Epithelial cell of esophagus (primary cell): ENCODE results near the gene APPBP2.

Experiments
- DNase-seq: peaks from one replicate; pipeline ENCODE4 v3.0.0; 2010; ENCODE audit warnings: low read depth
- H3K4me3 ChIP-seq: 2 replicates; pipeline ENCODE4 v1.5.1; 2011; ENCODE audit warnings: mild to moderate bottlenecking, low read length, control low read depth
- CTCF ChIP-seq: IDR thresholded peaks from 2 replicates; pipeline ENCODE4 v1.5.1; 2011; ENCODE audit warnings: low read depth, mild to moderate bottlenecking, low read length, control low read depth, inconsistent platforms; ENCODE audit not compliant: insufficient read depth; ENCODE audit errors: missing control alignments

APPBP2 gene

GRCh38 chr17:60534613-60535157, 8.6 kb upstream of the APPBP2 start:
- H3K4me3 ChIP-seq = no peak overlapping the region
- no peak for TF ChIP-seq CTCF
- no peak for DNase-seq

GRCh38 chr17:60534010-60534555, 8.0 kb upstream of the APPBP2 start:
- no peak for DNase-seq
- TF ChIP-seq CTCF = no peak
- H3K4me3 ChIP-seq = no peak overlapping the region

- no peak for TF ChIP-seq CTCF
- peak; percentile 64 for DNase-seq
Observed at GRCh38 chr17:60529806-60530205, 3.8 kb upstream of the APPBP2 start.

GRCh38 chr17:60528828-60529227, 2.8 kb upstream of the APPBP2 start:
- no peak for DNase-seq
- TF ChIP-seq CTCF = no peak
- no peak overlapping the region for H3K4me3 ChIP-seq

More at GRCh38 chr17:60529806-60530205, 3.8 kb upstream of the APPBP2 start:
- H3K4me3 ChIP-seq = no peak overlapping the region

GRCh38 chr17:60527701-60528100, 1.7 kb upstream of the APPBP2 start:
- DNase-seq = no peak
- no peak overlapping the region for H3K4me3 ChIP-seq
- TF ChIP-seq CTCF = no peak

GRCh38 chr17:60526726-60527125, 684 bp upstream of the APPBP2 start:
- peak overlapping the region; percentile 96 for H3K4me3 ChIP-seq
- DNase-seq = peak; percentile 6
- TF ChIP-seq CTCF = no peak

- peak overlapping the region; percentile 96 for H3K4me3 ChIP-seq
- DNase-seq = peak; percentile 19
- no peak for TF ChIP-seq CTCF
Observed at GRCh38 chr17:60525328-60525684, 736 bp downstream of the APPBP2 start.
